Fibroblast of skin of left biceps (primary cell): ENCODE measurements around the gene FAM229B.

Experiments
- DNase-seq, 2 experiments: peaks; one replicate each; pipeline ENCODE4 v3.0.0-alpha.2; 2013; ENCODE audit warnings: low read depth in 2 of 2

Gene FAM229B

GRCh38 chr6:112141707-112142106, 54.3 kb downstream of the FAM229B start:
- DNase-seq, result no peak

GRCh38 chr6:112144145-112144926, 56.9 kb downstream of the FAM229B start:
- DNase-seq, result peak; percentile 54 to 62

GRCh38 chr6:112145080-112145573, 57.7 kb downstream of the FAM229B start:
- DNase-seq, result no peak

DNA sequence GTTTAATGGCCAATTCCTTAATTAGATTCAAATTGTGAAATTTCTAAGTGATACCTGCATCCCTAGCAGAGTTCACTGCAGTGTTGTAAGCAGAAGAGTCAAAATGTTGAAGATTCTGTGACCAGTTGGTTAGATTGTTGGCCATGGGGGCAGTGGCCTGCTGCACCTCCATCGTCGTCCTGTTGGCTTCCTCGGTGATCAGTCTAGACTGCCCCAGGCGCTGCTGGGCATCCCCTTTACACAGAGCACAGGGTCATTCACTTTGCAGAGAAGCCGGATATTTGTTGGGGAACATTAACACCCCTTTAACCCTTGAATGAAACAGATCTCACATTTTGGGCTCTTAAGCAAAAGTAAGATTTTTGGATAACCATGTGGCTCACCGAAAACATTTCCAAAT, 60.7 kb downstream of the FAM229B start:
- no peak for DNase-seq

- no peak for DNase-seq
These were observed 61.8 kb downstream of the FAM229B start for GRCh38 chr6:112149236-112149635.

DNA sequence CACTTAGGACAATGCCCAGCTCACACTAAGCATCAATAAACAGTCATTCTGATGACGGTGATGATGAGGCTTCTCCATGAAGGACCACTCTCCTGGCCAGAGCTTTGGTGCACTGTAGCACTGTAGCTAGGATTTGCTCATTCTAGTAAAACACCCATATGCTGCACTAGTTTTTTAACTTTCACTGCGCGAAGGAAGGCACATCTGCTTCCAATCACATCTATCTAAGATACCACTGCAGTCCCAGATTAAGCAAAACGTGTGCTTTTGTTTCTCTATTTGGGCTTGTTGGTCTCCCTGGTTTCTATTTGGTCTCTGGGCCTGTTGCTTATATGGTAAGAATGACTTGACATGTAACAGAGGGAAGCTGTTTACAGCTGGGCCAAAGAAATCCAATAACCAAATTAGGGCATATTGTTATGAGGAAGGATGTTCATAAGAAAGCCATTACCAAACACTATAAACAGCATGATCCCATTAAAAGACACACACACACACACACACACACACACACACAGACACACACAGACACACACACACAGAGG, 62.4 kb downstream of the FAM229B start:
- peak; percentile 93 to 96 for DNase-seq

GRCh38 chr6:112150363-112150762, 63.0 kb downstream of the FAM229B start:
- DNase-seq, result no peak
